SW 1271 (cell line): ENCODE measurements around the gene MGST2.
A peak's percentile ranks its signal among the peaks of the same experiment; 100 is the strongest.

ENCODE experiments used
- DNase-seq, 2 experiments: peaks; one replicate each; lab custom pipeline; 2025; lab: John Stamatoyannopoulos, UW

MGST2 gene

GRCh38 chr4:139738846-139739613 lies 73.4 kb downstream of the MGST2 start:
- DNase-seq: no peak

DNA sequence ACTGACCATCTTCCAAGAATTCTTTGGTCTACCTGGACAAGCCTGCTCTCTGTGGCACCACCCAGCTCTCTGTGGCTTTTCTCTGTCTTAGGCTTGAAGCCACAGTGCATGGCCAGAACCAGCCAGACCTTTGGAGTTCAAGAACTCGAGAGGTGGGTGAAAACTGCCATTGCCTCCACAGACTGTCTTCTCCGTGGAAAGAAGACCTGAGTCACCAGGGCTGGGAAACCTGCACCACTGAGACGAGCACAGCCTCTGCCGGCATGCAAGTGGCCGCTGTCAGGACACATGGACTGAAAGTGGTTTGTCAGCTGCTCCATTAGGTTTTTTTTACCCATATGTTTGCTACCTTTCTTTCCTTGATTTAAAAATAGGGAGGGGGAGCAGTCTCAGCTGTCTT lies 74.5 kb downstream of the MGST2 start:
- no peak for DNase-seq

DNA sequence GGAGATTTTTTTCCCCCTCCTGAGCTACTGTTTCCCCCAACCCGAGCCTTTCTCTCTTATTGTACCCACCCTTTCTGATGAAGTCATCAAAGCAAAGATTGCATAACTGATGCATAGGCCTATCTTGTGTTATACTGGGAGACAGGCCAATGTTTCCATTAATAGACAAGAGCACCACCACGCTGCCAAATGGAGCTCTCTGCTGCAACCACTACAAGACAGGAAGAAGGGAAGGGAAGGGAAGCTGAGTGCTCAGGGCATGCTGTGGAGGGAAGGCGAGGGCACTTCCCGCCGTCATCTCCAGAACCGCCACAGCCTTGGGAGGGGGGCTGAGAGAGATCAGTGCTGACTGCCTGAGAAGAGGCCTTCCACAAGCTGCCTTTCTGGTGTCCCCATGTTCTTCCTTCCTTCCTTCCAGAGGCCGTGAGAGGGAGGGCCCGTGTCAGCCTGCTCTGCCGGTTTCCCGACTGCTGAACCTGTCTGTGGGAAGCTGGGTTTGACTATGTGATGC lies 75.0 kb downstream of the MGST2 start:
- peak in 1 of 2 experiments; percentile 1 for DNase-seq

DNA sequence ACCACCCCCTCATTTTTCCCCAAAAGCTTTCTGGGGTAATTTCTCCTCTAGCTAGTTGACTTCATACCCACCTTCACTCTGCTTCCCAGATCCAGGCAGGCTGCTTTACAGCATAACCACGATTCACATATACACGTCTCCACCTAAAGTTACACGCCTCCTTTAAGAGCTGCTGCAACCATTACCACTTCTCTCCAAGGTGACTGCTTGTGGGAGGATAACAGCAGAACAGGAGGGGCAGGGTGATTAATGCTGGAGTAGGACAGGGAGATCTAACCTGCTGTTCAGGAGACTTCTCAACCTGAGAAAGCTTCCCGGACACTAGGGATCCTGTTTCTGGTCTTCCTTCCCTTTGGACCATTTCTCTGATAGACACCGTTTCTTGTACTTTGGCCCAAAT lies 77.4 kb downstream of the MGST2 start:
- DNase-seq: no peak

- DNase-seq: no peak
Observed at GRCh38 chr4:139744232-139744631, 78.6 kb downstream of the MGST2 start.

- DNase-seq: no peak
Observed at GRCh38 chr4:139745111-139745639, 79.6 kb downstream of the MGST2 start.

- no peak for DNase-seq
Observed at GRCh38 chr4:139746431-139747171, 81.0 kb downstream of the MGST2 start.

DNA sequence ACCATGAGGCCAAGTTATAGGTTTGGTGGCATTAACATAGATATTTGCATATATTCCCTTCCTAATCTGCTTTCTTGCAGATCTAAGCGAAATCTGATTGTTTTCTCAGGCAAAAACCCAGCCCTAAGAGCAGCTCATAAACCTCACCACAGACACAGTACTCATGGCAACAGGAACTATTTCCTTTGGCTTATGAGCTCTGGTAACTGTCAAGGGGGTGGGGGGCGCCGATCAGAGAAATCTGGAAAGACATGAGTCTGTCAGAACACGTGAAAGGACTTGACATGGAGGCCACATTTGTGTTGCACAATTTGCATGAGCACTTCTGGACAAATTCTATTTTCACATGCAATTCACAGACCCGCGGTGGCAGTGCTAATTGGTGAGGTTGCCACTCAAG lies 83.7 kb downstream of the MGST2 start:
- no peak for DNase-seq

DNA sequence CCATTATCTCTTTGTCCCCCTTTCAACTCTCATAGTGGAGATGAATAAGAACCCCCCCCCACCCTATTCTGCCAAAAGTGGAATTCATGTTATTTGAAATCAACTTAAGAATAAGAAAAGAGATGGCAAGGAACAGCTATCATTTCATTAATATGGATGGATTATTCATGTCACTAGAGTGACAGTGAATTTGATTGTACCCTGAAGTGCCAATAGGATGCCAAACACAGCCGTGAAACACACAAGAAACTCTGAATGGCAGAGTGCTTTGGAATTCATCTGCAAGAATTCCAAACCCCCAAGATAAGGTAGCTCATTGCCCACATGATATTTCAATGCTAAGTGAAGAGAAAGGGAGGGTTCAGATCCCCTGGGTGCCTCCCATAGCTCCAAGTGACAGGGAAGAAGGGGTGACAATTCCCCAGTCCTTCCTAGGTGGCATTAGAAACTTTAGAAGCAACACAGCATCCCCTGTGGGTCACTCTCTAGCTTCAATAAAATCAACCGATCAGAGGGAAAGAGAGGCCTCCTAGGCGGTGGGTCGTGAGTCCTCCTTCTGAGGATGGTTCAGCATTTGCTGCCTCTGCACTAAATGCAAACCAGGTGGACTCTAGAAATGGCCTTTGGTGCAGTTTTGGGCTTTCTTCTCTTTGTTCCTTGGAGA lies 84.3 kb downstream of the MGST2 start:
- DNase-seq: no peak

DNA sequence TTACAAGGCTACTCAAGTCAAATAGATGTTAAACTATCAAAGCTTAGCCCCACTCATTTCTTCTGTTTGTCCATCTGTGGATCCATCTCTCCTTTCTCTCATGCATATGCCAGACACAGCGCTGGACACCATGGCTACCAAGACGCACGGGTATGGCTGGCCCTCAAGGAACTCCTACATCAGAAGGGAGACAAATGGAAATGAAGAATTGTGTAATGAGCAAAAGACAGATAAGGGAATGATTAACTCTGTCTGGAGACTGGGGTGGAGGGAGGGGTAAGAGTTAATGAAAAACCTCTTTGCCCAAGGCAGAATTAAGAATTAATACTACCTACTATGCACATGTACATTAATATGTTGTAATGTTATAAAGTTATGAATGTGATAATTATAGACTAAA lies 88.1 kb downstream of the MGST2 start:
- no peak for DNase-seq
